ENCODE results near the gene GRIFIN. TPM values are rescaled to one million over a fixed set of nuclear protein-coding genes. Genes with fewer than 3 reads are reported as not detected.

The GRIFIN gene
- total and polyA plus RNA-seq, 2 donors (not counting 1 experiment from before 2014, with no cell fraction given): not detected

- Histone ChIP-seq H3K4me1 (ENCODE audit: control insufficient read depth in 2 of 2, insufficient read depth in 2 of 2, low read length in 2 of 2) (peaks cover 67 to 76% of the 10 kb centered on the region in 2 donors), H3K27ac (ENCODE audit: low read length in 2 of 2) (peak overlapping the region; percentile 43 to 72), H3K4me2 (replicated peaks; ENCODE audit: low read depth, low read length, poor library complexity, severe bottlenecking) (peak overlapping the region; percentile 85), H2AFZ (ENCODE audit: insufficient read depth, low read depth, low read length, poor library complexity, severe bottlenecking) (no peak overlapping the region), H3K4me3 (ENCODE audit: control extremely low read depth in 1 of 5, extremely low read depth in 1 of 5, insufficient read depth in 1 of 5, low read depth in 2 of 5, low read length in 4 of 5) (peak overlapping the region; percentile 68 to 100 (median 97)), H3K9ac (ENCODE audit: low read length) (peak overlapping the region; percentile 90), H3K27me3 (replicated peaks in 1 of 4; ENCODE audit: control extremely low read depth in 1 of 4, control insufficient read depth in 3 of 4, insufficient read depth in 4 of 4, low read length in 3 of 4) (no peaks in the 10 kb centered on the region), H4K20me1 (ENCODE audit: control insufficient read depth, insufficient read depth, low read length, poor library complexity, severe bottlenecking) (peaks cover 71% of the 10 kb centered on the region), H3K79me2 (ENCODE audit: control insufficient read depth, insufficient read depth, low read length) (peaks cover 66% of the 10 kb centered on the region), H3K36me3 (replicated peaks in 1 of 2; ENCODE audit: control extremely low read depth in 1 of 2, control insufficient read depth in 1 of 2, extremely low read depth in 1 of 2, insufficient read depth in 2 of 2, low read length in 1 of 2) (peaks cover 0 to 56% of the 10 kb centered on the region in 2 experiments), H3K9me3 (ENCODE audit: control extremely low read depth in 1 of 3, control insufficient read depth in 2 of 3, insufficient read depth in 1 of 3, low read length in 2 of 3) (no peaks in the 10 kb centered on the region)
- ChIA-PET POLR2A (interaction anchor here (0.8 to 14.9 kb wide), 4 partner anchors 8 to 189 kb away, joined by 3 to 340 read pairs (median 34); no protein-coding TSS in a partner anchor), CTCF (interaction anchor here (1.1 to 3.0 kb wide), 5 partner anchors 8 to 188 kb away, joined by 3 to 23 read pairs (median 4); partner anchors contain the start of gene GRIFIN)
- intact Hi-C loops (cut with micrococcal nuclease): loop anchor here (5.0 kb wide), 1 partner anchor 110 kb away; the partner anchor contains the start of gene TTYH3
- Mint-ChIP-seq H3K4me3 (peak overlapping the region; percentile 85), H3K9me3 (ENCODE audit: insufficient read depth) (no peaks in the 10 kb centered on the region), H3K4me1 (peaks cover 70% of the 10 kb centered on the region), H3K27ac (peak overlapping the region; percentile 88), H3K27me3 (no peaks in the 10 kb centered on the region)
- no peak for TF ChIP-seq EZH2 (IDR thresholded peaks at IDR 0.05; ENCODE audit: borderline replicate concordance, insufficient read depth, low read depth, low read length, poor library complexity, severe bottlenecking)
- no peak for TF ChIP-seq CTCF (IDR thresholded peaks at IDR 0.05)
- 3% methylated on average over 12 of the region's 17 CpGs for WGBS (ENCODE audit: insufficient coverage)
- peak; percentile 65 for DNase-seq
- ATAC-seq (ENCODE audit: low read depth): peak; percentile 11
Observed at GRCh38 chr7:2521952-2522591, 45.9 kb upstream of the GRIFIN start.

GRCh38 chr7:2521341-2521745, 45.1 kb upstream of the GRIFIN start:
- H3K36me3 ChIP-seq (replicated peaks in 1 of 2; ENCODE audit: control extremely low read depth in 1 of 2, control insufficient read depth in 1 of 2, extremely low read depth in 1 of 2, insufficient read depth in 2 of 2, low read length in 1 of 2): peaks cover 0 to 49% of the 10 kb centered on the region in 2 experiments
- H3K4me1 ChIP-seq (ENCODE audit: control insufficient read depth in 2 of 2, insufficient read depth in 2 of 2, low read length in 2 of 2): peaks cover 60 to 68% of the 10 kb centered on the region in 2 donors
- peak overlapping the region; percentile 68 to 100 (median 97) for H3K4me3 ChIP-seq (ENCODE audit: control extremely low read depth in 1 of 5, extremely low read depth in 1 of 5, insufficient read depth in 1 of 5, low read depth in 2 of 5, low read length in 4 of 5)
- intact Hi-C loops (cut with micrococcal nuclease): loop anchor here (5.0 kb wide), 1 partner anchor 111 kb away; the partner anchor contains the start of gene TTYH3
- peak overlapping the region; percentile 90 for H3K9ac ChIP-seq (ENCODE audit: low read length)
- H2AFZ ChIP-seq (ENCODE audit: insufficient read depth, low read depth, low read length, poor library complexity, severe bottlenecking): no peak overlapping the region
- peak overlapping the region; percentile 88 for H3K27ac Mint-ChIP-seq
- peaks cover 61% of the 10 kb centered on the region for H3K79me2 ChIP-seq (ENCODE audit: control insufficient read depth, insufficient read depth, low read length)
- peaks cover 64% of the 10 kb centered on the region for H4K20me1 ChIP-seq (ENCODE audit: control insufficient read depth, insufficient read depth, low read length, poor library complexity, severe bottlenecking)
- ATAC-seq (ENCODE audit: low read depth) (no peak), DNase-seq (no peak)
- no peaks in the 10 kb centered on the region for H3K27me3 ChIP-seq (replicated peaks in 1 of 4; ENCODE audit: control extremely low read depth in 1 of 4, control insufficient read depth in 3 of 4, insufficient read depth in 4 of 4, low read length in 3 of 4)
- peaks cover 64% of the 10 kb centered on the region for H3K4me1 Mint-ChIP-seq
- TF ChIP-seq EZH2 (IDR thresholded peaks at IDR 0.05; ENCODE audit: borderline replicate concordance, insufficient read depth, low read depth, low read length, poor library complexity, severe bottlenecking) (no peak), CTCF (IDR thresholded peaks at IDR 0.05) (no peak)
- H3K4me3 Mint-ChIP-seq: peak overlapping the region; percentile 85
- no peaks in the 10 kb centered on the region for H3K9me3 ChIP-seq (ENCODE audit: control extremely low read depth in 1 of 3, control insufficient read depth in 2 of 3, insufficient read depth in 1 of 3, low read length in 2 of 3)
- no peaks in the 10 kb centered on the region for H3K27me3 Mint-ChIP-seq
- WGBS (ENCODE audit: insufficient coverage): 9% methylated on average over 20 of the region's 21 CpGs
- POLR2A ChIA-PET: interaction anchor here (0.5 to 14.9 kb wide), 6 partner anchors 8 to 189 kb away, joined by 3 to 340 read pairs (median 10); no protein-coding TSS in a partner anchor
- peak overlapping the region; percentile 43 to 72 for H3K27ac ChIP-seq (ENCODE audit: low read length in 2 of 2)
- peak overlapping the region; percentile 85 for H3K4me2 ChIP-seq (replicated peaks; ENCODE audit: low read depth, low read length, poor library complexity, severe bottlenecking)
- H3K9me3 Mint-ChIP-seq (ENCODE audit: insufficient read depth): no peaks in the 10 kb centered on the region
- CTCF ChIA-PET: interaction anchor here (1.0 to 2.3 kb wide), 8 partner anchors 9 to 188 kb away, joined by 3 to 21 read pairs (median 4); partner anchors contain the start of gene GRIFIN
